Measurements from ENCODE around the gene CCNY.

DNA sequence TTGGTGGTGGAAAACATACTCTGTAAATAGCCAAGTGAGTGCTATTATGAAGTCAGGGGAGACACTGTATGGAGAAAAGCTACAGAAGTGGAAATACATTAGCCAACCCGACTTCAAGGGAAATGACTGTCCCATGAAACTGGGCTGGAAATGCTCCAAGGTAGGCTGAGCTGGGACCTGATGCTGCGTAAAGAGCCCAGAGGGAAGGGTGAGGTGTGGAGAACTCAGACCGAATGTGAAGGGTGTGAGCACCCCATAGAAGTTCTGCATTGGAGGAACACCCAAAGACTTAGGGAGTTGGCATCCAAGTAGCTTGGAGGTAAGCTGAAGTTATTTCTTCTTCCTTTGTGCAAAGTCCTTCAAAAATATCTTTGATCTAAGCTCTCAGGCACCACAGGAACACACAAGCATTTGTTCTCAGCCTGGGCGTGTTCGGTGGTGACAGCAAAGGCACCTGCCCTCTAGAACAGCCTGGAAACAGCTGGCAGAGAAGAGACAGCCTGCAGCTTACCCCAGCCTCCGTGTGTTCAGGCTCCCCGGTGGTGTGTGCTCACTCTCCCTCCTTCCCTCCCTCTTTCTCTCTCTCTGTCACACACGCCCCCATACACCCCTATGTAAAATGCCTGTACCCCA lies 249.7 kb downstream of the CCNY start:
- no peak for TF ChIP-seq EZH2phosphoT487 (IDR thresholded peaks at IDR 0.05; ENCODE audit: borderline replicate concordance, low read depth, low read length)
- TF ChIP-seq, protein P1, sequence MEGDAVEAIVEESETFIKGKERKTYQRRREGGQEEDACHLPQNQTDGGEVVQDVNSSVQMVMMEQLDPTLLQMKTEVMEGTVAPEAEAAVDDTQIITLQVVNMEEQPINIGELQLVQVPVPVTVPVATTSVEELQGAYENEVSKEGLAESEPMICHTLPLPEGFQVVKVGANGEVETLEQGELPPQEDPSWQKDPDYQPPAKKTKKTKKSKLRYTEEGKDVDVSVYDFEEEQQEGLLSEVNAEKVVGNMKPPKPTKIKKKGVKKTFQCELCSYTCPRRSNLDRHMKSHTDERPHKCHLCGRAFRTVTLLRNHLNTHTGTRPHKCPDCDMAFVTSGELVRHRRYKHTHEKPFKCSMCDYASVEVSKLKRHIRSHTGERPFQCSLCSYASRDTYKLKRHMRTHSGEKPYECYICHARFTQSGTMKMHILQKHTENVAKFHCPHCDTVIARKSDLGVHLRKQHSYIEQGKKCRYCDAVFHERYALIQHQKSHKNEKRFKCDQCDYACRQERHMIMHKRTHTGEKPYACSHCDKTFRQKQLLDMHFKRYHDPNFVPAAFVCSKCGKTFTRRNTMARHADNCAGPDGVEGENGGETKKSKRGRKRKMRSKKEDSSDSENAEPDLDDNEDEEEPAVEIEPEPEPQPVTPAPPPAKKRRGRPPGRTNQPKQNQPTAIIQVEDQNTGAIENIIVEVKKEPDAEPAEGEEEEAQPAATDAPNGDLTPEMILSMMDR (conservative IDR thresholded peaks at IDR 0.05; ENCODE audit: low read length), result no peak

Data from OCI-LY7 (cell line).